K562 (cell line): Measurements from ENCODE around the gene DNAH17. TPM values are rescaled to one million over a fixed set of nuclear protein-coding genes. Genes with fewer than 3 reads are reported as not detected.
A peak's percentile ranks its signal among the peaks of the same experiment; 100 is the strongest.

Experiments
- ATAC-seq: fragments of 200-7000 bp; cut with Tn5 transposase; 3 replicates; pipeline ENCODE4 v1.9.1; 2020; ENCODE audit warnings: moderate library complexity
- BruUV-seq: library from RNA; stranded (reverse); fragments of 400-500 nt; replicated peaks from 2 replicates; lab custom pipeline; 2021; lab: Mats Ljungman, UMichigan
- CTCF ChIA-PET: fragments of 300-600 bp; formaldehyde crosslinking; extraction: SDS; loops from one replicate; lab custom pipeline; 2021; ENCODE audit warnings: low intra/inter-chr PET ratio; lab: Yijun Ruan, JAX
- POLR2A ChIA-PET: fragments of 300-600, 350-650 bp; sonication (Branson Sonifier 250); formaldehyde crosslinking; extraction: SDS; loops from one replicate; lab custom pipeline; 2021; ENCODE audit warnings: antibody characterized with exemption, inconsistent platforms; lab: Yijun Ruan, JAX
- DNase-seq, 4 experiments: peaks; one replicate each; pipeline versions ENCODE4 v3.0.0 to v3.0.0-alpha.2; 2011 to 2018; ENCODE audit warnings: low spot score in 3 of 4, mixed read lengths in 3 of 4; ENCODE audit errors: extremely low read depth in 1 of 4
- FAIRE-seq: peaks from 2 replicates; lab custom pipeline; 2011; peaks lifted over from hg19 to GRCh38; lab: Jason Lieb, UNC
- H2AFZ ChIP-seq: 2 replicates; pipeline ENCODE4 v1.6.0; 2011; ENCODE audit warnings: low read depth, low read length, control low read depth, inconsistent platforms
- H3K27ac ChIP-seq: fragments of 200-600 bp; 3 replicates; pipeline ENCODE4 v1.8.0; 2011; ENCODE audit warnings: low read depth, mild to moderate bottlenecking, control low read depth, inconsistent platforms, low read length, moderate library complexity, mixed read lengths; ENCODE audit errors: extremely low read depth
- H3K27me3 ChIP-seq, 2 experiments: fragments of 300-600 bp in 1 of 2; 2 replicates in 1 of 2; 3 replicates in 1 of 2; pipeline versions ENCODE4 v1.6.0 to v1.8.0; 2011; ENCODE audit warnings: inconsistent platforms in 2 of 2, low read length in 2 of 2, mild to moderate bottlenecking in 1 of 2, mixed read lengths in 1 of 2, moderate library complexity in 1 of 2; ENCODE audit not compliant: control insufficient read depth in 2 of 2, insufficient read depth in 2 of 2
- H3K36me3 ChIP-seq: fragments of 300-600 bp; 3 replicates; pipeline ENCODE4 v1.8.0; 2011; ENCODE audit warnings: mild to moderate bottlenecking, low read length, inconsistent platforms; ENCODE audit not compliant: control insufficient read depth, insufficient read depth
- H3K4me1 ChIP-seq, 2 experiments: fragments of 200-600 bp in 1 of 2; replicated peaks in 1 of 2; 2 replicates in 1 of 2; 3 replicates in 1 of 2; pipeline versions ENCODE4 v1.5.1 to v1.8.0; 2011; ENCODE audit warnings: inconsistent platforms in 2 of 2, low read length in 2 of 2, mild to moderate bottlenecking in 1 of 2, mixed read lengths in 1 of 2, moderate library complexity in 1 of 2; ENCODE audit not compliant: control insufficient read depth in 2 of 2, insufficient read depth in 2 of 2
- H3K4me2 ChIP-seq: 2 replicates; pipeline ENCODE4 v1.6.1; 2011; ENCODE audit warnings: low read length, control low read depth, inconsistent platforms, mixed read lengths; ENCODE audit not compliant: insufficient read depth
- H3K4me3 ChIP-seq: fragments of 200-600 bp; sonication (generic), shearing (Covaris generic); 2 replicates; pipeline ENCODE4 v1.5.1; 2016; ENCODE audit warnings: control low read depth, inconsistent platforms
- H3K79me2 ChIP-seq: fragments of 200-600 bp; 3 replicates; pipeline ENCODE4 v1.8.0; 2011; ENCODE audit warnings: low read length, inconsistent platforms; ENCODE audit not compliant: control insufficient read depth, insufficient read depth
- H3K9ac ChIP-seq, 2 experiments: 2 replicates each; pipeline versions ENCODE4 v1.6.0 to v1.6.1; 2011; ENCODE audit warnings: low read depth in 2 of 2, low read length in 2 of 2, control low read depth in 1 of 2, inconsistent platforms in 1 of 2, mild to moderate bottlenecking in 1 of 2, mixed read lengths in 1 of 2; ENCODE audit not compliant: insufficient read depth in 1 of 2
- H3K9me1 ChIP-seq: one replicate; pipeline ENCODE4 v1.6.0; 2011; ENCODE audit warnings: inconsistent platforms, mild to moderate bottlenecking, low read length, moderate library complexity; ENCODE audit not compliant: control insufficient read depth, insufficient read depth
- H3K9me3 ChIP-seq: replicated peaks from 2 replicates; pipeline ENCODE4 v1.5.1; 2011; ENCODE audit warnings: low read depth, low read length, inconsistent platforms; ENCODE audit not compliant: control insufficient read depth, insufficient read depth
- H4K20me1 ChIP-seq: replicated peaks from 2 replicates; pipeline ENCODE4 v1.6.1; 2011; ENCODE audit warnings: low read length, inconsistent platforms, mixed read lengths; ENCODE audit not compliant: control insufficient read depth, insufficient read depth
- AFF1 ChIP-seq, 2 experiments: fragments of 450-650 bp; IDR thresholded peaks; 2 replicates each; pipeline ENCODE4 v1.6.1; 2018; ENCODE audit warnings: mild to moderate bottlenecking in 2 of 2, low read depth in 1 of 2; ENCODE audit not compliant: partially characterized antibody in 2 of 2
- ATF1 ChIP-seq, 2 experiments: fragments of 450-650 bp in 1 of 2; IDR thresholded peaks; 2 replicates each; pipeline ENCODE4 v1.6.1; 2016; ENCODE audit warnings: missing compliant biosample characterization in 1 of 2, missing genetic modification characterization in 1 of 2
- BCL6 ChIP-seq: fragments of 250-450 bp; sonication (Bioruptor Pico); IDR thresholded peaks from 2 replicates; pipeline ENCODE4 v1.4.0; 2020
- BRF2 ChIP-seq: IDR thresholded peaks from 3 replicates; pipeline ENCODE4 v1.6.1; 2011; ENCODE audit warnings: borderline replicate concordance, mild to moderate bottlenecking; ENCODE audit not compliant: insufficient read length, insufficient read depth
- CBFB ChIP-seq: sonication (generic); formaldehyde crosslinking; IDR thresholded peaks from 2 replicates; pipeline ENCODE4 v1.4.0; 2020; ENCODE audit warnings: mild to moderate bottlenecking, missing genetic modification reagents
- ETV6 ChIP-seq, 3 experiments: fragments of 150-350 bp in 1 of 3; sonication (generic) in 1 of 3; formaldehyde crosslinking in 1 of 3; IDR thresholded peaks; 2 replicates each; pipeline versions ENCODE4 v1.6.1 to v1.8.0; 2014 to 2022; ENCODE audit warnings: borderline replicate concordance in 2 of 3, low read depth in 2 of 3, antibody characterized with exemption in 1 of 3, low read length in 1 of 3, mild to moderate bottlenecking in 1 of 3, missing genetic modification reagents in 1 of 3
- FOXA3 ChIP-seq, 2 experiments: fragments of 450-650 bp in 1 of 2; sonication (generic) in 1 of 2; formaldehyde crosslinking; IDR thresholded peaks in 1 of 2; conservative IDR thresholded peaks in 1 of 2; 2 replicates each; pipeline versions ENCODE4 v1.4.0 to v1.8.0; 2020 to 2022; ENCODE audit warnings: mild to moderate bottlenecking in 2 of 2, missing genetic modification reagents in 1 of 2
- GATAD2A ChIP-seq: fragments of 450-650 bp; IDR thresholded peaks from 2 replicates; pipeline ENCODE4 v1.6.1; 2017
- JUN ChIP-seq, 2 experiments: sonication (generic) in 1 of 2; formaldehyde crosslinking in 1 of 2; IDR thresholded peaks; 2 replicates each; pipeline versions ENCODE4 v1.6.1 to v1.8.0; 2012 to 2022; ENCODE audit warnings: borderline replicate concordance in 2 of 2, mild to moderate bottlenecking in 2 of 2, improper control_type of control experiment in 1 of 2, low read depth in 1 of 2, low read length in 1 of 2, missing genetic modification reagents in 1 of 2
- PHB ChIP-seq: fragments of 250-450 bp; sonication (Bioruptor Pico); IDR thresholded peaks from 2 replicates; pipeline ENCODE4 v1.5.0; 2021
- TCF3 ChIP-seq: sonication (generic); formaldehyde crosslinking; IDR thresholded peaks from 2 replicates; pipeline ENCODE4 v1.4.0; 2020; ENCODE audit warnings: mild to moderate bottlenecking, missing genetic modification reagents
- TOE1 ChIP-seq, 2 experiments: fragments of 450-650 bp in 1 of 2; sonication (generic) in 1 of 2; formaldehyde crosslinking in 1 of 2; IDR thresholded peaks; 2 replicates each; pipeline versions ENCODE4 v1.7.1 to v1.8.0; 2016 to 2022; ENCODE audit warnings: borderline replicate concordance in 2 of 2, mild to moderate bottlenecking in 2 of 2, antibody characterized with exemption in 1 of 2, inconsistent platforms in 1 of 2, low read depth in 1 of 2, missing genetic modification reagents in 1 of 2, moderate library complexity in 1 of 2
- ZNF224 ChIP-seq: sonication (generic); formaldehyde crosslinking; IDR thresholded peaks from 2 replicates; pipeline ENCODE4 v1.8.0; 2022; ENCODE audit warnings: mild to moderate bottlenecking, missing genetic modification reagents
- ZNF408 ChIP-seq: fragments of 250-450 bp; sonication (Bioruptor Pico); IDR thresholded peaks from 2 replicates; pipeline ENCODE4 v1.4.0; 2020; ENCODE audit warnings: low read depth, mild to moderate bottlenecking, moderate library complexity
- ZNF436 ChIP-seq: fragments of 250-450, 450-650 bp; sonication (Bioruptor Pico); formaldehyde crosslinking; IDR thresholded peaks from 2 replicates; pipeline ENCODE4 v1.7.0; 2020; ENCODE audit warnings: mild to moderate bottlenecking
- ZSCAN29 ChIP-seq: fragments of 450-650 bp; IDR thresholded peaks from 2 replicates; pipeline ENCODE4 v1.6.1; 2017
- WGBS: fragments of 100-300 bp; shearing (Covaris generic); methylation state at CpG from one replicate; pipeline ENCODE4 v1.1.6; 2016; ENCODE audit warnings: low coverage, mixed read lengths; ENCODE audit not compliant: insufficient coverage; ENCODE audit errors: missing lambda C conversion rate; 5-methylcytosine and 5-hydroxymethylcytosine counted together
- in situ Hi-C: fragments of 300-500 bp; cut with MboI; formaldehyde crosslinking; loops from 4 replicates; pipeline ENCODE4 v1.15.0; 2018; ENCODE audit warnings: inconsistent platforms, mixed read lengths
- intact Hi-C: fragments of 100-400 bp; cut with micrococcal nuclease; formaldehyde crosslinking; loops from 2 replicates; pipeline ENCODE4 v1.14.2; 2022
- polyA plus RNA-seq, 8 experiments: library from polyadenylated mRNA; depleted of rRNA in 4 of 8; stranded (reverse) in 5 of 8; unstranded in 3 of 8; fragments of >200 nt; fragmentation: Nextera tagmentation in 2 of 8; fragmentation: Illumina TruSeq in 1 of 8; extraction: Ambion mirVana in 2 of 8; extraction: Trizol in 1 of 8; gene quantifications; 2 replicates each; pipeline versions ENCODE4 v1.2.1 to v1.2.3, GENCODE V29; 2011 to 2014; ENCODE audit warnings: inconsistent platforms in 1 of 8, missing spikeins in 1 of 8
- total RNA-seq, 7 experiments: library from RNA; depleted of rRNA in 6 of 7; stranded (reverse); fragments of >200 nt in 6 of 7; fragmentation: Illumina TruSeq in 2 of 7; extraction: Trizol in 2 of 7; gene quantifications; 2 replicates each; pipeline versions ENCODE4 v1.2.1 to v1.2.3, GENCODE V29; 2011 to 2021; ENCODE audit warnings: low replicate concordance in 1 of 7

Gene DNAH17
- total and polyA plus RNA-seq, 9 of the 15 experiments (the other 6 are each of a cell fraction or from before 2014, with no cell fraction given) = under 0.01 to 0.06 (median 0.03) TPM; not detected in 5

- CTCF ChIA-PET = no interaction called here
- Histone ChIP-seq H3K9me3 (no peaks in the 10 kb centered on the region), H4K20me1 (peaks cover 5% of the 10 kb centered on the region; the same call in 1 of the 2 replicates), H3K27me3 (peaks cover 15 to 39% of the 10 kb centered on the region in 2 experiments; a peak in 3 of 5 replicates), H3K4me1 (no peaks in the 10 kb centered on the region; a peak in 2 of 5 replicates), H3K9ac (peak overlapping the region in 1 of 2 experiments; percentile 35; a peak in 1 of 4 replicates), H3K36me3 (no peaks in the 10 kb centered on the region), H3K27ac (no peak overlapping the region), H3K4me3 (no peak overlapping the region), H3K4me2 (no peak overlapping the region), H2AFZ (no peak overlapping the region), H3K9me1 (no peaks in the 10 kb centered on the region), H3K79me2 (no peaks in the 10 kb centered on the region)
- no peak; the same call in 1 of the 3 replicates for ATAC-seq
- in situ Hi-C loops (no loop called here), intact Hi-C loops (no loop called here)
- whole genome bisulfite sequencing = 11% methylated on average over 10 of the region's 10 CpGs
- DNase-seq = peak in 1 of 4 experiments; percentile 10
- BruUV-seq = no TSS peak
- no peak for FAIRE-seq
- POLR2A ChIA-PET = interaction anchor here (0.9 kb wide), 1 partner anchor 15 kb away, joined by 3 read pairs; no protein-coding TSS in a partner anchor
- no peak for TF ChIP-seq ZSCAN29
- TF ChIP-seq TOE1 (IDR thresholded peaks at IDR 0.05; ENCODE audit: borderline replicate concordance) = no peak
- no peak for TF ChIP-seq TOE1 (CRISPR knock-in tag; IDR thresholded peaks at IDR 0.05; ENCODE audit: borderline replicate concordance, low read depth)
- TF ChIP-seq PHB (CRISPR knock-in tag) = no peak
- peak; percentile 36; the same call in 1 of the 2 replicates for TF ChIP-seq TCF3 (CRISPR knock-in tag)
- no peak for TF ChIP-seq ZNF408 (CRISPR knock-in tag)
- TF ChIP-seq BCL6 (CRISPR knock-in tag) = no peak
- TF ChIP-seq FOXA3 (CRISPR knock-in tag; conservative IDR thresholded peaks at IDR 0.05 in 1 of 2, IDR thresholded peaks at IDR 0.05 in 1 of 2) = no peak
- no peak for TF ChIP-seq BRF2
- no peak for TF ChIP-seq ZNF436 (CRISPR knock-in tag)
- TF ChIP-seq ZNF224 = no peak
- 0 out of 2 replicates have a peak, but pooled peaks have one; percentile 41 for TF ChIP-seq JUN (IDR thresholded peaks at IDR 0.05; ENCODE audit: borderline replicate concordance, low read depth, low read length)
- TF ChIP-seq JUN (CRISPR knock-in tag; IDR thresholded peaks at IDR 0.05; ENCODE audit: borderline replicate concordance) = no peak
- TF ChIP-seq GATAD2A = no peak
- TF ChIP-seq CBFB (CRISPR knock-in tag) = no peak
- no peak for TF ChIP-seq AFF1 (IDR thresholded peaks at IDR 0.05; ENCODE audit: low read depth in 1 of 2, partially characterized antibody in 2 of 2)
- no peak for TF ChIP-seq ATF1 (CRISPR knock-in tag; IDR thresholded peaks at IDR 0.05)
- TF ChIP-seq ATF1 (tag; IDR thresholded peaks at IDR 0.05) = no peak
- no peak for TF ChIP-seq ETV6 (IDR thresholded peaks at IDR 0.05; ENCODE audit: borderline replicate concordance in 1 of 2, low read depth in 2 of 2, low read length in 1 of 2)
- no peak for TF ChIP-seq ETV6 (CRISPR knock-in tag; IDR thresholded peaks at IDR 0.05; ENCODE audit: borderline replicate concordance)
Observed at GRCh38 chr17:78600181-78600721, 23.1 kb upstream of the DNAH17 start.
